ENCODE measurements around the gene XPC. TPM values are rescaled to one million over a fixed set of nuclear protein-coding genes. Genes with fewer than 3 reads are reported as not detected.

Gene XPC
- total and polyA plus RNA-seq, 2 donors (not counting 3 experiments of a cell fraction or from before 2014, with no cell fraction given), result 11.9 to 36.8 TPM

GRCh38 chr3:14216257-14217048, 38.1 kb upstream of the XPC start:
- H3K27me3 ChIP-seq (ENCODE audit: control insufficient read depth in 2 of 2, insufficient read depth in 2 of 2, low read length in 2 of 2), result no peaks in the 10 kb centered on the region
- H4K20me1 ChIP-seq (replicated peaks; ENCODE audit: control insufficient read depth, extremely low read depth, insufficient read depth, low read length), result no peaks in the 10 kb centered on the region
- intact Hi-C loops (cut with micrococcal nuclease), result no loop called here
- H3K27ac ChIP-seq (ENCODE audit: insufficient read depth, low read depth, low read length), result no peak overlapping the region
- FAIRE-seq, result peak; percentile 72
- peak; percentile 83 for DNase-seq (ENCODE audit: low read depth, low spot score)
- dilution Hi-C loops (cut with MboI; ENCODE audit: extremely low pct_ligation_motif_present, low sequenced_read_pairs), result no loop called here
- no peaks in the 10 kb centered on the region for H3K4me1 ChIP-seq (ENCODE audit: control insufficient read depth, extremely low read depth, insufficient read depth, low read length)
- H2AFZ ChIP-seq (ENCODE audit: low read depth, low read length), result peak overlapping the region; percentile 88
- H3K9me3 ChIP-seq (replicated peaks; ENCODE audit: control insufficient read depth, insufficient read depth, low read length), result no peaks in the 10 kb centered on the region
- peak overlapping the region; percentile 12 for H3K9ac ChIP-seq (replicated peaks; ENCODE audit: extremely low read depth, insufficient read depth, low read length)
- no peaks in the 10 kb centered on the region for H3K79me2 ChIP-seq (ENCODE audit: control insufficient read depth, insufficient read depth, low read length)
- peak overlapping the region in 2 of 3 experiments; percentile 17 to 49 for H3K4me3 ChIP-seq (replicated peaks in 1 of 3; ENCODE audit: insufficient read depth in 1 of 3, low read depth in 1 of 3, low read length in 3 of 3)
- TF ChIP-seq CTCF (IDR thresholded peaks at IDR 0.05; ENCODE audit: extremely low read depth in 1 of 2, insufficient read depth in 1 of 2, low read depth in 1 of 2, low read length in 2 of 2) (peak; percentile 42 to 69), MAX (IDR thresholded peaks at IDR 0.05; ENCODE audit: insufficient read depth, insufficient read length) (peak; percentile 72), POLR2A (IDR thresholded peaks at IDR 0.05; ENCODE audit: low read depth, low read length) (no peak)
- H3K36me3 ChIP-seq (ENCODE audit: control insufficient read depth in 2 of 2, extremely low read depth in 1 of 2, insufficient read depth in 2 of 2, low read length in 2 of 2), result no peaks in the 10 kb centered on the region
- peak overlapping the region; percentile 66 for H3K4me2 ChIP-seq (ENCODE audit: insufficient read depth, low read length)
- ChIA-PET CTCF (interaction anchor here (0.5 to 3.2 kb wide), 4 partner anchors 12 to 320 kb away, joined by 3 to 31 read pairs (median 4); no protein-coding TSS in a partner anchor), POLR2A (no interaction called here)
- BruUV-seq (replicated peaks), result no TSS peak
- H3K9me1 ChIP-seq (replicated peaks; ENCODE audit: control insufficient read depth, extremely low read depth, insufficient read depth, low read length), result no peaks in the 10 kb centered on the region

GRCh38 chr3:14214764-14215163, 36.4 kb upstream of the XPC start:
- no peak overlapping the region for H3K4me2 ChIP-seq (ENCODE audit: insufficient read depth, low read length)
- no TSS peak for BruUV-seq (replicated peaks)
- no peak for DNase-seq (ENCODE audit: low read depth, low spot score)
- no peak overlapping the region for H2AFZ ChIP-seq (ENCODE audit: low read depth, low read length)
- dilution Hi-C loops (cut with MboI; ENCODE audit: extremely low pct_ligation_motif_present, low sequenced_read_pairs), result no loop called here
- H3K9me1 ChIP-seq (replicated peaks; ENCODE audit: control insufficient read depth, extremely low read depth, insufficient read depth, low read length), result no peaks in the 10 kb centered on the region
- no peak for TF ChIP-seq CTCF (IDR thresholded peaks at IDR 0.05; ENCODE audit: extremely low read depth in 1 of 2, insufficient read depth in 1 of 2, low read depth in 1 of 2, low read length in 2 of 2)
- TF ChIP-seq MYC (IDR thresholded peaks at IDR 0.05; ENCODE audit: low read depth, low read length), result no peak
- TF ChIP-seq MAX (IDR thresholded peaks at IDR 0.05; ENCODE audit: insufficient read depth, insufficient read length), result no peak
- no peak for TF ChIP-seq POLR2AphosphoS5 (IDR thresholded peaks at IDR 0.05; ENCODE audit: insufficient read depth, low read depth, low read length)
- TF ChIP-seq POLR2A (IDR thresholded peaks at IDR 0.05; ENCODE audit: low read depth, low read length), result no peak
- no peak for TF ChIP-seq JUN (IDR thresholded peaks at IDR 0.05; ENCODE audit: borderline replicate concordance, insufficient read depth, insufficient read length, low read depth)
- TF ChIP-seq GATA2 (IDR thresholded peaks at IDR 0.05; ENCODE audit: insufficient read depth, insufficient read length, low read depth, low read length), result no peak
- TF ChIP-seq EZH2 (IDR thresholded peaks at IDR 0.05; ENCODE audit: borderline replicate concordance, low read depth, low read length, severe bottlenecking), result no peak
- no peaks in the 10 kb centered on the region for H3K4me1 ChIP-seq (ENCODE audit: control insufficient read depth, extremely low read depth, insufficient read depth, low read length)
- H4K20me1 ChIP-seq (replicated peaks; ENCODE audit: control insufficient read depth, extremely low read depth, insufficient read depth, low read length), result no peaks in the 10 kb centered on the region
- H3K27me3 ChIP-seq (ENCODE audit: control insufficient read depth in 2 of 2, insufficient read depth in 2 of 2, low read length in 2 of 2), result peaks cover 0 to 2% of the 10 kb centered on the region in 2 experiments
- ChIA-PET CTCF (interaction anchor here (3.2 kb wide), 1 partner anchor 11 kb away, joined by 31 read pairs; no protein-coding TSS in a partner anchor), POLR2A (no interaction called here)
- no peak for FAIRE-seq
- no peak overlapping the region for H3K9ac ChIP-seq (replicated peaks; ENCODE audit: extremely low read depth, insufficient read depth, low read length)
- no peak overlapping the region for H3K4me3 ChIP-seq (replicated peaks in 1 of 3; ENCODE audit: insufficient read depth in 1 of 3, low read depth in 1 of 3, low read length in 3 of 3)
- no peak overlapping the region for H3K27ac ChIP-seq (ENCODE audit: insufficient read depth, low read depth, low read length)
- no peaks in the 10 kb centered on the region for H3K9me3 ChIP-seq (replicated peaks; ENCODE audit: control insufficient read depth, insufficient read depth, low read length)
- no peaks in the 10 kb centered on the region for H3K79me2 ChIP-seq (ENCODE audit: control insufficient read depth, insufficient read depth, low read length)
- H3K36me3 ChIP-seq (ENCODE audit: control insufficient read depth in 2 of 2, extremely low read depth in 1 of 2, insufficient read depth in 2 of 2, low read length in 2 of 2), result no peaks in the 10 kb centered on the region
- intact Hi-C loops (cut with micrococcal nuclease), result no loop called here

Measured in endothelial cell of umbilical vein (primary cell).